ENCODE results near the gene CCL24. TPM values are rescaled to one million over a fixed set of nuclear protein-coding genes. Genes with fewer than 3 reads are reported as not detected.
"Not testable (repeated sequence)": the region's sequence is repeated elsewhere in the genome, so short reads cannot be mapped to it uniquely, and the experiment has no call there.

Gene CCL24
- total and polyA plus RNA-seq, 2 of the 4 experiments (the other 2 are of a cell fraction), result not detected

DNA sequence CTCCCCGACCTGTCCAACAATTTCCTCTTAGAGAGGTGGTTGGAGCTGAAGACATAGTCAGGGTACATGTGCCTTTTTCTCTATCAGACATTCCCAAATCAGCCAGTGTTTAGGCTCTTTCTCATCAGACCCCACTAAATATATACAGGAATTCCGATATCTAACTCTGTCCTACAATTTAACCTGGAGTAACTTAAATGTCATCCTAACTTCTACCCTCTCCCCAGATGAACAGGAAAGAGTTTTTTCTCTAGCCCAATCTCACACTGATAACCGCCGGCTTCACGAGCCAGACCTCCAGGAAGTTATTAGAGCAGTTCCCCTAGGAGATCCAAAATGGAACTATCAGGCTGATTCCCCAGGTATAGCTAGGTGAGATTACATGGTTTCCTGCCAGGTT lies 30.5 kb downstream of the CCL24 start:
- H3K23ac ChIP-seq (ENCODE audit: low read depth, low read length); intact Hi-C loops (cut with micrococcal nuclease); H2BK5ac ChIP-seq (ENCODE audit: low read depth, low read length, poor library complexity, severe bottlenecking); dilution Hi-C loops (cut with HindIII; ENCODE audit: low sequenced_read_pairs, unreplicated experiment); H3K56ac ChIP-seq (ENCODE audit: extremely low read depth, insufficient read depth, low read length); H2AFZ ChIP-seq (replicated peaks; ENCODE audit: low read length, poor library complexity); H2BK120ac ChIP-seq (ENCODE audit: low read depth, low read length); H4K5ac ChIP-seq (ENCODE audit: low read depth, low read length); H3K9me3 ChIP-seq (ENCODE audit: control insufficient read depth, insufficient read depth, low read length); H3K36me3 ChIP-seq (ENCODE audit: control insufficient read depth, insufficient read depth, low read length); CTCF ChIA-PET; in situ Hi-C loops (cut with MboI; ENCODE audit: low sequenced_read_pairs); H3K4me1 ChIP-seq (ENCODE audit: control insufficient read depth, insufficient read depth, low read length); H3K9me1 ChIP-seq (ENCODE audit: insufficient read depth, low read length); H3K14ac ChIP-seq (replicated peaks; ENCODE audit: low read depth, low read length); H4K8ac ChIP-seq (ENCODE audit: low read depth in 2 of 2, low read length in 2 of 2); H2AK5ac ChIP-seq (ENCODE audit: low read depth, low read length); H4K91ac ChIP-seq (ENCODE audit: insufficient read depth, low read depth, low read length); POLR2A ChIA-PET (ENCODE audit: unreplicated experiment); H3K9ac ChIP-seq (ENCODE audit: low read depth, low read length); ATAC-seq (ENCODE audit: low read depth); H3K4me2 ChIP-seq (ENCODE audit: low read depth, low read length); H3K4ac ChIP-seq (ENCODE audit: low read depth, low read length); H4K20me1 ChIP-seq (ENCODE audit: insufficient read depth, low read length); H3K18ac ChIP-seq (ENCODE audit: low read depth, low read length); H3K27ac ChIP-seq (ENCODE audit: insufficient read depth, low read length); H2BK20ac ChIP-seq (ENCODE audit: low read depth, low read length); H3K4me3 ChIP-seq (ENCODE audit: insufficient read depth, low read depth, low read length); H3K79me1 ChIP-seq (ENCODE audit: low read depth in 1 of 2, low read length in 2 of 2); H2AK9ac ChIP-seq (replicated peaks; ENCODE audit: low read depth, low read length, poor library complexity); H2BK15ac ChIP-seq (ENCODE audit: low read depth, low read length); DNase-seq; BruUV-seq (replicated peaks): not testable (repeated sequence)
- peaks cover 20% of the 10 kb centered on the region for H3K27me3 ChIP-seq (ENCODE audit: control insufficient read depth, insufficient read depth, low read length)
- WGBS, 2 experiments (ENCODE audit: extremely low coverage in 2 of 2, insufficient read length in 1 of 2), result no CpG with 5 or more reads among the region's 5 CpGs

DNA sequence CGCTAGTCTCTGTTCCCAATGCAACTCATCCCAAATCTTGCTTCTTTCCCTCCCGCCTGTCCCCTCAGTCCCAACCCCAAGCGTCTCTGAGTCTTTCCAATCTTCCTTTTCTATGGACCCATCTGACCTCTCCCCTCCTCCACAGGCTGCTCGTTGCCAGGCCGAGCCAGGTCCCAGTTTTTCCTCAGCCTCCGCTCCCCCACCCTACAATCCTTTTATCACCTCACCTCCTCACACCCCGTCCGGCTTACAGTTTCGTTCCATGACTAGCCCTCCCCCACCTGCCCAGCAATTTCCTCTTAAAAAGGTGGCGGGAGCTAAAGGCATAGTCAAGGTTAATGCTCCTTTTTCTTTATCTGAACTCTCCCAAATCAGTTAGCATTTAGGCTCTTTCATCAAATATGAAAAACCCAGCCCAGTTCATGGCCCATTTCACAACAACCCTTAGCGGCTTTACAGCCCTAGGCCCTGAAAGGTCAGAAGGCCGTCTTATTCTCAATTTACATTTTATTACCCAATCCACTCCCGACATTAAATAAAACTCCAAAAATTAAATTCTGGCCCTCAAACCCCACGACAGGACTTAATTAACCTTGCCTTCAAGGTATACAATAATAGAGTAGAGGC lies 32.8 kb downstream of the CCL24 start:
- not testable (repeated sequence) for H2BK20ac ChIP-seq (ENCODE audit: low read depth, low read length)

More for the DNA sequence above, 32.8 kb downstream of the CCL24 start:
- H3K27ac ChIP-seq (ENCODE audit: insufficient read depth, low read length); H2BK15ac ChIP-seq (ENCODE audit: low read depth, low read length); H3K9ac ChIP-seq (ENCODE audit: low read depth, low read length); H3K36me3 ChIP-seq (ENCODE audit: control insufficient read depth, insufficient read depth, low read length); H3K4me1 ChIP-seq (ENCODE audit: control insufficient read depth, insufficient read depth, low read length); in situ Hi-C loops (cut with MboI; ENCODE audit: low sequenced_read_pairs); POLR2A ChIA-PET (ENCODE audit: unreplicated experiment); H3K18ac ChIP-seq (ENCODE audit: low read depth, low read length); H3K4me2 ChIP-seq (ENCODE audit: low read depth, low read length); H3K9me1 ChIP-seq (ENCODE audit: insufficient read depth, low read length); H3K9me3 ChIP-seq (ENCODE audit: control insufficient read depth, insufficient read depth, low read length); H3K4ac ChIP-seq (ENCODE audit: low read depth, low read length); H4K5ac ChIP-seq (ENCODE audit: low read depth, low read length); H2AK9ac ChIP-seq (replicated peaks; ENCODE audit: low read depth, low read length, poor library complexity); H4K8ac ChIP-seq (ENCODE audit: low read depth in 2 of 2, low read length in 2 of 2); H4K20me1 ChIP-seq (ENCODE audit: insufficient read depth, low read length); BruUV-seq (replicated peaks); H2BK5ac ChIP-seq (ENCODE audit: low read depth, low read length, poor library complexity, severe bottlenecking); DNase-seq; H2BK120ac ChIP-seq (ENCODE audit: low read depth, low read length); CTCF ChIA-PET; H2AK5ac ChIP-seq (ENCODE audit: low read depth, low read length); H3K56ac ChIP-seq (ENCODE audit: extremely low read depth, insufficient read depth, low read length); dilution Hi-C loops (cut with HindIII; ENCODE audit: low sequenced_read_pairs, unreplicated experiment); H3K14ac ChIP-seq (replicated peaks; ENCODE audit: low read depth, low read length); H3K79me1 ChIP-seq (ENCODE audit: low read depth in 1 of 2, low read length in 2 of 2); H3K23ac ChIP-seq (ENCODE audit: low read depth, low read length); H3K4me3 ChIP-seq (ENCODE audit: insufficient read depth, low read depth, low read length); intact Hi-C loops (cut with micrococcal nuclease); ATAC-seq (ENCODE audit: low read depth); H2AFZ ChIP-seq (replicated peaks; ENCODE audit: low read length, poor library complexity); H4K91ac ChIP-seq (ENCODE audit: insufficient read depth, low read depth, low read length): not testable (repeated sequence)
- WGBS, 2 experiments (ENCODE audit: extremely low coverage in 2 of 2, insufficient read length in 1 of 2), result 66% methylated on average over 12 of the region's 14 CpGs; no CpG with 5 or more reads in 1 of the 2 experiments
- H3K27me3 ChIP-seq (ENCODE audit: control insufficient read depth, insufficient read depth, low read length), result peaks cover 26% of the 10 kb centered on the region

All from IMR-90 (cell line).